GM12878 (cell line): ENCODE results near the gene AP1B1. TPM values are rescaled to one million over a fixed set of nuclear protein-coding genes. Genes with fewer than 3 reads are reported as not detected.

Experiments
- ATAC-seq: fragments of 200-7000 bp; cut with Tn5 transposase; 3 replicates; pipeline ENCODE4 v1.9.1; 2020; ENCODE audit warnings: mild to moderate bottlenecking, moderate library complexity
- BruUV-seq: library from RNA; stranded (reverse); fragments of 400-500 nt; replicated peaks from 2 replicates; lab custom pipeline; 2021; lab: Mats Ljungman, UMichigan
- CTCF ChIA-PET: fragments of 300-600 bp; sonication (Branson Sonifier 250); formaldehyde crosslinking; extraction: SDS; loops from one replicate; lab custom pipeline; 2021; ENCODE audit warnings: inconsistent platforms; lab: Yijun Ruan, JAX
- POLR2A ChIA-PET: fragments of 350-600 bp; formaldehyde crosslinking; extraction: SDS; loops from one replicate; lab custom pipeline; 2021; ENCODE audit warnings: inconsistent platforms; lab: Charles Lee
- RAD21 ChIA-PET: fragments of 300-600 bp; sonication (Branson Sonifier 250); formaldehyde crosslinking; loops from one replicate; lab custom pipeline; 2023; ENCODE audit warnings: antibody characterized with exemption; ENCODE audit not compliant: unreplicated experiment; lab: Charles Lee
- SMC1A ChIA-PET: fragments of 300-600 bp; sonication (Branson Sonifier 250); formaldehyde crosslinking; loops from one replicate; lab custom pipeline; 2023; ENCODE audit not compliant: unreplicated experiment, uncharacterized antibody; lab: Charles Lee
- DNase-seq: peaks from one replicate; pipeline ENCODE4 v3.0.0-alpha.2; 2011; ENCODE audit warnings: low read depth, low spot score
- FAIRE-seq: peaks from 3 replicates; lab custom pipeline; 2011; peaks lifted over from hg19 to GRCh38; lab: Jason Lieb, UNC
- H2AFZ ChIP-seq: 2 replicates; pipeline ENCODE4 v1.6.0; 2011; ENCODE audit warnings: low read depth, low read length, control low read depth; ENCODE audit not compliant: control insufficient read depth
- H3K27ac ChIP-seq: 2 replicates; pipeline ENCODE4 v1.5.1; 2011; ENCODE audit warnings: control low read depth; ENCODE audit not compliant: control insufficient read depth, insufficient read depth
- H3K27me3 ChIP-seq, 2 experiments: replicated peaks in 1 of 2; 2 replicates each; pipeline versions ENCODE4 v1.6.0 to v1.6.1; 2011; ENCODE audit warnings: low read length in 1 of 2; ENCODE audit not compliant: control insufficient read depth in 2 of 2, insufficient read depth in 2 of 2
- H3K36me3 ChIP-seq, 2 experiments: 2 replicates each; pipeline ENCODE4 v1.5.1; 2011; ENCODE audit warnings: low read length in 1 of 2; ENCODE audit not compliant: control insufficient read depth in 2 of 2, insufficient read depth in 2 of 2
- H3K4me1 ChIP-seq: 2 replicates; pipeline ENCODE4 v1.6.1; 2011; ENCODE audit warnings: mild to moderate bottlenecking, low read length, moderate library complexity, mixed read lengths; ENCODE audit not compliant: control insufficient read depth, insufficient read depth
- H3K4me2 ChIP-seq: 2 replicates; pipeline ENCODE4 v1.6.0; 2011; ENCODE audit warnings: control low read depth; ENCODE audit not compliant: control insufficient read depth, insufficient read depth
- H3K4me3 ChIP-seq: fragments of 200-600 bp; sonication (generic); 2 replicates; pipeline ENCODE4 v1.5.1; 2016
- H3K79me2 ChIP-seq: 2 replicates; pipeline ENCODE4 v1.6.0; 2011; ENCODE audit warnings: low read length; ENCODE audit not compliant: control insufficient read depth, insufficient read depth
- H3K9ac ChIP-seq: 2 replicates; pipeline ENCODE4 v1.8.0; 2011; ENCODE audit warnings: low read length, control low read depth, mixed read lengths; ENCODE audit not compliant: control insufficient read depth, insufficient read depth
- H3K9me3 ChIP-seq: replicated peaks from 3 replicates; pipeline ENCODE4 v1.5.1; 2011; ENCODE audit warnings: mild to moderate bottlenecking, low read length; ENCODE audit not compliant: control insufficient read depth, insufficient read depth
- H4K20me1 ChIP-seq: 2 replicates; pipeline ENCODE4 v1.6.0; 2011; ENCODE audit not compliant: control insufficient read depth, insufficient read depth
- NFYA ChIP-seq: IDR thresholded peaks from 2 replicates; pipeline ENCODE4 v1.6.1; 2011; ENCODE audit warnings: low read depth, mild to moderate bottlenecking, low read length, improper control_type of control experiment, borderline replicate concordance
- POU2F2 ChIP-seq: IDR thresholded peaks from 3 replicates; pipeline ENCODE4 v1.6.1; 2011; ENCODE audit warnings: low read depth, mild to moderate bottlenecking, low read length, borderline replicate concordance
- SREBF1 ChIP-seq: IDR thresholded peaks from 2 replicates; pipeline ENCODE4 v1.6.1; 2012; ENCODE audit warnings: mild to moderate bottlenecking, low read length
- STAT1 ChIP-seq: fragments of 450-650 bp; conservative IDR thresholded peaks from 2 replicates; pipeline ENCODE4 v1.6.1; 2014; ENCODE audit warnings: antibody characterized with exemption, mild to moderate bottlenecking
- ZNF384 ChIP-seq: IDR thresholded peaks from 2 replicates; pipeline ENCODE4 v1.6.1; 2012; ENCODE audit warnings: low read depth, mild to moderate bottlenecking, low read length, improper control_type of control experiment, borderline replicate concordance
- WGBS: methylation state at CpG from one replicate; pipeline ENCODE4 v1.1.6; 2016; ENCODE audit warnings: low lambda C conversion rate; ENCODE audit not compliant: insufficient replicate concordance, insufficient coverage; ENCODE audit errors: missing lambda C conversion rate; 5-methylcytosine and 5-hydroxymethylcytosine counted together
- in situ Hi-C: fragments of 300-500 bp; cut with MboI; formaldehyde crosslinking; loops from 9 replicates; pipeline ENCODE4 v1.14.3; 2018; ENCODE audit warnings: mixed read lengths
- intact Hi-C: fragments of 100-400 bp; cut with micrococcal nuclease; formaldehyde crosslinking; loops from one replicate; pipeline ENCODE4 v1.14.2; 2022; ENCODE audit not compliant: unreplicated experiment
- polyA plus RNA-seq, 11 experiments: library from polyadenylated mRNA; depleted of rRNA in 4 of 11; unstranded in 6 of 11; stranded (reverse) in 5 of 11; fragments of >200 nt; fragmentation: Nextera tagmentation in 4 of 11; fragmentation: Illumina TruSeq in 1 of 11; extraction: Ambion mirVana in 4 of 11; extraction: Trizol in 1 of 11; gene quantifications; 1 replicate in 1 of 11; 2 replicates in 10 of 11; pipeline versions ENCODE4 v1.2.1 to v1.2.3, GENCODE V29; 2011 to 2016; ENCODE audit warnings: inconsistent platforms in 2 of 11, missing spikeins in 2 of 11, low read depth in 1 of 11
- total RNA-seq, 4 experiments: library from RNA; depleted of rRNA in 3 of 4; stranded (reverse); fragments of >200 nt in 3 of 4; fragmentation: Illumina TruSeq in 1 of 4; extraction: Trizol in 1 of 4; gene quantifications; 2 replicates each; pipeline versions ENCODE4 v1.2.1 to v1.2.3, GENCODE V29; 2013 to 2021
- TF ChIP-seq, protein P1 (sequence below): fragments of 450-650 bp; IDR thresholded peaks from 2 replicates; pipeline ENCODE4 v1.6.1; 2017; ENCODE audit warnings: borderline replicate concordance
- TF ChIP-seq, protein P2 (sequence below): fragments of 450-650 bp; IDR thresholded peaks from 2 replicates; pipeline ENCODE4 v1.6.1; 2017; ENCODE audit warnings: mild to moderate bottlenecking, low read depth, inconsistent platforms; ENCODE audit not compliant: poor library complexity, severe bottlenecking
- TF ChIP-seq, protein P3 (sequence below), 3 experiments: IDR thresholded peaks in 2 of 3; conservative IDR thresholded peaks in 1 of 3; 2 replicates each; pipeline ENCODE4 v1.5.1; 2011; ENCODE audit warnings: low read depth in 3 of 3, low read length in 3 of 3, mild to moderate bottlenecking in 3 of 3, control low read depth in 2 of 3, moderate library complexity in 2 of 3, inconsistent platforms in 1 of 3, mixed read lengths in 1 of 3; ENCODE audit not compliant: control insufficient read depth in 2 of 3, insufficient read depth in 1 of 3; ENCODE audit errors: extremely low read depth in 1 of 3

AP1B1 gene
- total and polyA plus RNA-seq, 10 of the 15 experiments (the other 5 are each of a cell fraction or from before 2014, with no cell fraction given), result 2.1 to 98.6 (median 57.8) TPM

DNA sequence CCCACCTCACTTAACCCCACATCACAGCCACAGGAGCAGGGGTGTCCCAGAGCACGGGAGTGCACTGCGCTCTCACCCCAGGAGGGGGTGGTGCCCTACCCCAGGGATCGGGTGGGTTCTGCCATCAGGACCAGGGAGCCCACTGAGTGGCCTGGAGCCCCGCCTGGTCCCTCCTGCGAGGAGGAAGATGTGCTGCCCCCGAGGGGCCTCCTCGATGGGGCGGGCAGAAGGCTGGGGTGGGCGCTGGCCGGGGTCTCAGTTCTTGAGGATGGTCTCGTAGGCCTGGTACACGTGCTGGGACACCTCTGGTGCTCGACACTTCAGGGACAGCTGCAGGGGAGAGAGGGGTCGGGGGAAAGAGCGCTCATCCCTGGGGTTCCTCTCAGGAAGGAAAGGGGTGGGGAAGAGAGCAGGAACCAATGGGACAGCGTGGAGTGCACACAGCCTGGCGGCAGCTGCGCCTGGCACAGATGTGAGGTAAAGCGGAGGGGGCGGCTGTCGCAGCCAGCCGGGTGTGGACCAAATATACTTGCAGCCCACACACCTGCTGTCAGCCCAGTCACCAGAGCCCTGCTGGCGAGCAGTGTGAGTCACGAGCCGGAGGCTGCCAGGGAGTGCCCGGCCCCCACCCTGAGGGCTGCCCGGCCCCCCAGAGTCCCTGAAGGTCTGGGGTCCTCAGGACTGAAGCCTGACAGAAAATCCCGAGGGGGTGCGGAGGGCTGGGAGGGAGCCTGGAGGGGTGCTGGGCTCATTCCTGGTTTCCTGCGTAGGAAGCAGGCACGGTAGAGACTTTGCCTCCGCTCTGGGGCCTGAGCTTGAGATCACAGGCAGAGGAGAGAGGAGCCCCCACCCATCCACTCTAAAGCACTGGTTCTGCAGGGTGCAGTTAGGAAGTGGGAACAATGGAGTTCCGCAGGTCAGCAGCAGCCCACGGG, 59.5 kb downstream of the AP1B1 start (continued):
- no peak for TF ChIP-seq STAT1
- TF ChIP-seq, protein P1, sequence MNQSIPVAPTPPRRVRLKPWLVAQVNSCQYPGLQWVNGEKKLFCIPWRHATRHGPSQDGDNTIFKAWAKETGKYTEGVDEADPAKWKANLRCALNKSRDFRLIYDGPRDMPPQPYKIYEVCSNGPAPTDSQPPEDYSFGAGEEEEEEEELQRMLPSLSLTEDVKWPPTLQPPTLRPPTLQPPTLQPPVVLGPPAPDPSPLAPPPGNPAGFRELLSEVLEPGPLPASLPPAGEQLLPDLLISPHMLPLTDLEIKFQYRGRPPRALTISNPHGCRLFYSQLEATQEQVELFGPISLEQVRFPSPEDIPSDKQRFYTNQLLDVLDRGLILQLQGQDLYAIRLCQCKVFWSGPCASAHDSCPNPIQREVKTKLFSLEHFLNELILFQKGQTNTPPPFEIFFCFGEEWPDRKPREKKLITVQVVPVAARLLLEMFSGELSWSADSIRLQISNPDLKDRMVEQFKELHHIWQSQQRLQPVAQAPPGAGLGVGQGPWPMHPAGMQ, result no peak
- no peak for TF ChIP-seq SREBF1
- no peak for TF ChIP-seq POU2F2
- no peak for TF ChIP-seq NFYA
- TF ChIP-seq, protein P2, sequence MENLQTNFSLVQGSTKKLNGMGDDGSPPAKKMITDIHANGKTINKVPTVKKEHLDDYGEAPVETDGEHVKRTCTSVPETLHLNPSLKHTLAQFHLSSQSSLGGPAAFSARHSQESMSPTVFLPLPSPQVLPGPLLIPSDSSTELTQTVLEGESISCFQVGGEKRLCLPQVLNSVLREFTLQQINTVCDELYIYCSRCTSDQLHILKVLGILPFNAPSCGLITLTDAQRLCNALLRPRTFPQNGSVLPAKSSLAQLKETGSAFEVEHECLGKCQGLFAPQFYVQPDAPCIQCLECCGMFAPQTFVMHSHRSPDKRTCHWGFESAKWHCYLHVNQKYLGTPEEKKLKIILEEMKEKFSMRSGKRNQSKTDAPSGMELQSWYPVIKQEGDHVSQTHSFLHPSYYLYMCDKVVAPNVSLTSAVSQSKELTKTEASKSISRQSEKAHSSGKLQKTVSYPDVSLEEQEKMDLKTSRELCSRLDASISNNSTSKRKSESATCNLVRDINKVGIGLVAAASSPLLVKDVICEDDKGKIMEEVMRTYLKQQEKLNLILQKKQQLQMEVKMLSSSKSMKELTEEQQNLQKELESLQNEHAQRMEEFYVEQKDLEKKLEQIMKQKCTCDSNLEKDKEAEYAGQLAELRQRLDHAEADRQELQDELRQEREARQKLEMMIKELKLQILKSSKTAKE, result no peak

DNA sequence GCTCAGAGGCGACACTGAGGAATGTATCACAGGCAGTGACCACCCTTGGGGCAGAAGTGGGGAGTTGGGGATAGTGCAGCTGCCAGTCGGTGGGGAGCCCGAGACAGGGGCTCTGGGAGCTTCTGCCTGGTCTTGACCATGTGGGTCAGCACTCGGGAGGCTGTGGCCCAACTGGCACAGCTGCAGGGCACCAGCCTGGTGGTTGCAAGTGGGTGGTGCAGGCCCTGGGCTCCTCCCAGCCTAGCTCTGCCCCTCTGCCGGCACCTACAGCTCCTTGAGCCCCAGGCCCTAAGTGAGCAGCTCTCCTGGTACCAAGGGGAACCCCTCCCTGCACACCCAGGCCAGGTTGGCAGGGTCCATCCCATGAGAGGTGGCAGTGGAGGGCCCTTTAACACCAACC, 60.3 kb downstream of the AP1B1 start:
- DNase-seq, result no peak
- ChIA-PET RAD21 (no interaction called here), POLR2A (no interaction called here), CTCF (no interaction called here), SMC1A (no interaction called here)
- H3K79me2 ChIP-seq, result no peaks in the 10 kb centered on the region
- no peaks in the 10 kb centered on the region for H3K9me3 ChIP-seq
- BruUV-seq, result TSS peak; percentile 60
- no peak overlapping the region for H3K27ac ChIP-seq
- no peaks in the 10 kb centered on the region for H3K27me3 ChIP-seq
- WGBS, result 80% methylated on average over 5 of the region's 5 CpGs
- FAIRE-seq, result no peak
- no peak overlapping the region for H3K4me2 ChIP-seq
- peaks cover 5 to 47% of the 10 kb centered on the region in 2 experiments; a peak in 3 of 4 replicates for H3K36me3 ChIP-seq
- 0 out of 3 replicates have a peak, but pooled peaks have one; percentile 23 for ATAC-seq
- no peaks in the 10 kb centered on the region for H4K20me1 ChIP-seq
- H3K9ac ChIP-seq, result no peak overlapping the region
- intact Hi-C loops (no loop called here), in situ Hi-C loops (no loop called here)
- TF ChIP-seq ZNF384, result no peak
- TF ChIP-seq, protein P3, sequence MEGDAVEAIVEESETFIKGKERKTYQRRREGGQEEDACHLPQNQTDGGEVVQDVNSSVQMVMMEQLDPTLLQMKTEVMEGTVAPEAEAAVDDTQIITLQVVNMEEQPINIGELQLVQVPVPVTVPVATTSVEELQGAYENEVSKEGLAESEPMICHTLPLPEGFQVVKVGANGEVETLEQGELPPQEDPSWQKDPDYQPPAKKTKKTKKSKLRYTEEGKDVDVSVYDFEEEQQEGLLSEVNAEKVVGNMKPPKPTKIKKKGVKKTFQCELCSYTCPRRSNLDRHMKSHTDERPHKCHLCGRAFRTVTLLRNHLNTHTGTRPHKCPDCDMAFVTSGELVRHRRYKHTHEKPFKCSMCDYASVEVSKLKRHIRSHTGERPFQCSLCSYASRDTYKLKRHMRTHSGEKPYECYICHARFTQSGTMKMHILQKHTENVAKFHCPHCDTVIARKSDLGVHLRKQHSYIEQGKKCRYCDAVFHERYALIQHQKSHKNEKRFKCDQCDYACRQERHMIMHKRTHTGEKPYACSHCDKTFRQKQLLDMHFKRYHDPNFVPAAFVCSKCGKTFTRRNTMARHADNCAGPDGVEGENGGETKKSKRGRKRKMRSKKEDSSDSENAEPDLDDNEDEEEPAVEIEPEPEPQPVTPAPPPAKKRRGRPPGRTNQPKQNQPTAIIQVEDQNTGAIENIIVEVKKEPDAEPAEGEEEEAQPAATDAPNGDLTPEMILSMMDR (IDR thresholded peaks at IDR 0.05 in 2 of 3, conservative IDR thresholded peaks at IDR 0.05 in 1 of 3; ENCODE audit: control insufficient read depth in 2 of 3, extremely low read depth in 1 of 3, insufficient read depth in 1 of 3, low read depth in 3 of 3, low read length in 3 of 3), result 0 out of 6 replicates have a peak, but pooled peaks of 1 of the 3 experiments have one; percentile 5
- no peak overlapping the region for H3K4me3 ChIP-seq
- H2AFZ ChIP-seq, result no peak overlapping the region
- no peaks in the 10 kb centered on the region for H3K4me1 ChIP-seq
